ENCODE data around the gene FXYD7. TPM values are rescaled to one million over a fixed set of nuclear protein-coding genes. Genes with fewer than 3 reads are reported as not detected.
"Not testable (repeated sequence)": the region's sequence is repeated elsewhere in the genome, so short reads cannot be mapped to it uniquely, and the experiment has no call there.

Gene FXYD7
- total and polyA plus RNA-seq, 8 donors, result 0.23 to 0.61 TPM; not detected in 6

DNA sequence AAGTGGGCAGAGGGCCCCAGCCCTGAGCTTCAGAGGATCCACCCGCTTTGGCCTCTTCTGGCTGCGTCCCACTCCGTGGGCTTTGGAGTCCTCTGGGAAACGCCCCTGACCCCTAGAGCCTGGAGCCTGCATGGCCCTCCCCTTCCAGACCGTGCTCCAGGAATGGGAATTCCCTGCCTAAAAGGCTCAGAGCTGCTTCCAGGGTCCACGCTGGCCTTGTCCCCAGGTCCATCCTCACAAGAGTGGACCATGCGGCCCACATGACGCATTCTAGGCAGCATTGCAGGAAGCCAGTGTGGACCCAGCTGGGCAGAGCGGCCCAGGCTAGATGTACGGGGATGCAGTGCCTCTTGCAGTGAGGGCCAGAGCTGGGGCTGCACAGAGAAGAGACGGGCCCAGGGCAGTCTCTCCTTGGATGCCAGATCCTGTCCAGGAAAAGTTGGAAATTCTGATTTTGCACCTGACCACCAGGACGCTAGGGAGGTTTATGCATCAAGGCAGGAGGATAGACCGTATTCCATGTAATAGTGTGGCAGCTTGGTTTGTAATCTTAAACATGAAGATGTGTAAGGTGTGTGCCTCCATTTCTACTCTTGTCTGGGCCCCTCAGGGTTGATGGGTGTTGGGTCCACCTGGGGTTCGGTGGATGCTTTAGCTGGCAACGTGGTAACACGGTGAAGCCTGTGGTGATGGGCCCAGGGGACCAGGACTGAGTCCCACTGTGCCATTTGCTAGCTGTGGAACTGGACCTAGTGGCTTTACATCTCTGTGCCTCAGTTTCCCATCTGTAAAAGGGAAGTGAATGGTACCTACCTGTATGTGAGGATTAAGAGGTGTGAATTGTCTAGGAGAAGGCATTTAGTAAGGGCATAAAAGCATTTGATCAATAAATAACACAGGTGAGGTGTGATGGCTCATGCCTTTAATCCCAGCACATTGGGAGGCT, 42.2 kb upstream of the FXYD7 start:
- TF ChIP-seq CTCF (IDR thresholded peaks at IDR 0.05), result no peak
- H3K9me3 ChIP-seq, result no peaks in the 10 kb centered on the region
- ATAC-seq, result no peak
- FAIRE-seq, result no peak
- WGBS, 2 donors, result 87 to 91% methylated on average over 16 of the region's 16 CpGs
- H3K27ac ChIP-seq, result no peak overlapping the region
- intact Hi-C loops (cut with DNase I), result no loop called here
- no peaks in the 10 kb centered on the region for H3K36me3 ChIP-seq
- DNase-seq, result no peak
- H3K27me3 ChIP-seq, result no peaks in the 10 kb centered on the region
- no peak overlapping the region for H3K4me3 ChIP-seq
- peaks cover 0 to 8% (median 5%) of the 10 kb centered on the region in 3 donors for H3K4me1 ChIP-seq

DNA sequence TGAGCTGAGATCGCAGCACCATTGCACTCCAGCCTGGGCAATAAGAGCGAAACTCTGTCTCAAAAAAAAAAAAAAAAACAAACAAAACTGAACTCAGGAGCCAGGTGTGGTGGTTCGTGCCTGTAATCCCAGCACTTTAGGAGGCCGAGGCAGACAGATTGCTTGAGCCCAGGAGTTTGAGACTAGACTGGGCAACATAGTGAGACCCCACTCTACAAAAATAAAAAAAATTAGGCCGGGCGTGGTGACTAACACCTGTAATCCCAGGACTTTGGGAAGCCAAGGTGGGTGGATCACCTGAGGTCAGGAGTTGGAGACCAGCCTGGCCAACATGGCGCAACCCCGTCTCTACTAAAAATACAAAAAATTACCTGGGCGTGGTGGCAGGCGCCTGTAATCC, 41.1 kb upstream of the FXYD7 start:
- ATAC-seq; FAIRE-seq; H3K4me1 ChIP-seq; H3K9me3 ChIP-seq; H3K27me3 ChIP-seq; intact Hi-C loops (cut with DNase I); DNase-seq; H3K4me3 ChIP-seq; H3K27ac ChIP-seq; H3K36me3 ChIP-seq: not testable (repeated sequence)
- 95 to 99% methylated on average over 10 of the region's 10 CpGs for WGBS, 2 donors

DNA sequence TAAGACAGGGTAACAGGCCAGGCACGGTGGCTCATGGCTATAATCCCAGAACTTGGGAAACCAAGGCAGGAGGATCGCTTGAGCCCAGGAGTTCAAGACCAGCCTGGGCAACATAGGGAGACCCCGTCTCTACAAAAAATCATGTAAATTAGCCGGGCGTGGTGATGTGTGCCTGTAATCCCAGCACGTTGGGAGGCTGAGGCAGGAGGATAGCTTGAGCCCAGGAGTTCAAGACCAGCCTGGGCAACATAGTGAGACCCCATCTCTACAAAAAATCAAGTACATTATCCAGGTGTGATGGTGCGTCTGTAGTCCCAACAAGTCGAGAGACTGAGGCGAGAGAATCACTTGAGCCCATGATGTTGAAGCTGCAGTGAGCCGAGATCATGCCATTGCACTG, 39.4 kb upstream of the FXYD7 start:
- FAIRE-seq; H3K36me3 ChIP-seq; intact Hi-C loops (cut with DNase I); H3K4me3 ChIP-seq; H3K27me3 ChIP-seq; DNase-seq; H3K4me1 ChIP-seq; H3K9me3 ChIP-seq; ATAC-seq; H3K27ac ChIP-seq: not testable (repeated sequence)
- WGBS, 2 donors, result 80 to 83% methylated on average over 10 of the region's 10 CpGs

DNA sequence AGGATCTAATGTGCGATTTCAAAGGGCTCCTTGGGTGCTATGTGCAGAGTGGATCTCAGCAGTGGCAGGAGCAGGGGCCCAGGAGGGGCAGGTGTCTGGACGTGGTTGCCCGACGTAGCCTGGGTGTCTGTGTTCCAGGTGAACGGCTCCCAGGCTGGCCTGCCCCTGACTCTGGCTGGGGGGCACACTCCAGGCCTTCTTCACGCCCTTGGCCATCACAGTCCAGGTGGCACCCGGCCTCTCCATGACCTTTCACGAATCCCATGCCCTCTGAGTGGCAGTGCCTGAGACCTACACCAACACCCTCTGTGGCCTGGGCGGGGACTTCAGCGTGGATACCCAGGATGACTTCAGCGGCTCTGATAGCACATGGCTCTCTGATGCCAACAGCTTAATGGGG, 38.7 kb upstream of the FXYD7 start:
- ATAC-seq (no peak), FAIRE-seq (no peak), DNase-seq (peak in 1 of 6 donors; percentile 12)
- no peak overlapping the region for H3K27ac ChIP-seq
- H3K4me1 ChIP-seq, result no peaks in the 10 kb centered on the region
- H3K4me3 ChIP-seq, result no peak overlapping the region
- WGBS, 2 donors, result 90 to 91% methylated on average over 11 of the region's 11 CpGs
- no peaks in the 10 kb centered on the region for H3K27me3 ChIP-seq
- intact Hi-C loops (cut with DNase I), result no loop called here
- no peaks in the 10 kb centered on the region for H3K36me3 ChIP-seq
- no peaks in the 10 kb centered on the region for H3K9me3 ChIP-seq
- no peak for TF ChIP-seq CTCF (IDR thresholded peaks at IDR 0.05)

- intact Hi-C loops (cut with DNase I), result no loop called here
- ATAC-seq (no peak), DNase-seq (no peak), FAIRE-seq (no peak)
- TF ChIP-seq CTCF (IDR thresholded peaks at IDR 0.05), result no peak
- Histone ChIP-seq H3K4me3 (no peak overlapping the region), H3K36me3 (no peaks in the 10 kb centered on the region), H3K4me1 (no peaks in the 10 kb centered on the region), H3K27ac (no peak overlapping the region), H3K9me3 (no peaks in the 10 kb centered on the region), H3K27me3 (no peaks in the 10 kb centered on the region)
- WGBS, 2 donors, result 96% methylated on average over 6 of the region's 6 CpGs
Observed at GRCh38 chr19:35105047-35105410, 38.0 kb upstream of the FXYD7 start.
